HG02678 (cell line): ENCODE results near the gene KRTAP4-9.
"Not testable (repeated sequence)": the region's sequence is repeated elsewhere in the genome, so short reads cannot be mapped to it uniquely, and the experiment has no call there.

Experiments used
- ATAC-seq: cut with Tn5 transposase; IDR thresholded peaks from one replicate; pipeline ENCODE4 v1.9.1; 2021; ENCODE audit warnings: mild to moderate bottlenecking, moderate library complexity; ENCODE audit not compliant: unreplicated experiment

The KRTAP4-9 gene

GRCh38 chr17:41096055-41096454 is 9.1 kb upstream of the KRTAP4-9 start:
- no peak for ATAC-seq

GRCh38 chr17:41098042-41098441 is 7.1 kb upstream of the KRTAP4-9 start, which contains the start of gene KRTAP4-8:
TSS of gene KRTAP4-8 (minus strand) at chr17:41098142. CDS start at chr17:41098084, 58 bp downstream.
- no peak for ATAC-seq

GRCh38 chr17:41098481-41098880 is 6.7 kb upstream of the KRTAP4-9 start:
- no peak for ATAC-seq

DNA sequence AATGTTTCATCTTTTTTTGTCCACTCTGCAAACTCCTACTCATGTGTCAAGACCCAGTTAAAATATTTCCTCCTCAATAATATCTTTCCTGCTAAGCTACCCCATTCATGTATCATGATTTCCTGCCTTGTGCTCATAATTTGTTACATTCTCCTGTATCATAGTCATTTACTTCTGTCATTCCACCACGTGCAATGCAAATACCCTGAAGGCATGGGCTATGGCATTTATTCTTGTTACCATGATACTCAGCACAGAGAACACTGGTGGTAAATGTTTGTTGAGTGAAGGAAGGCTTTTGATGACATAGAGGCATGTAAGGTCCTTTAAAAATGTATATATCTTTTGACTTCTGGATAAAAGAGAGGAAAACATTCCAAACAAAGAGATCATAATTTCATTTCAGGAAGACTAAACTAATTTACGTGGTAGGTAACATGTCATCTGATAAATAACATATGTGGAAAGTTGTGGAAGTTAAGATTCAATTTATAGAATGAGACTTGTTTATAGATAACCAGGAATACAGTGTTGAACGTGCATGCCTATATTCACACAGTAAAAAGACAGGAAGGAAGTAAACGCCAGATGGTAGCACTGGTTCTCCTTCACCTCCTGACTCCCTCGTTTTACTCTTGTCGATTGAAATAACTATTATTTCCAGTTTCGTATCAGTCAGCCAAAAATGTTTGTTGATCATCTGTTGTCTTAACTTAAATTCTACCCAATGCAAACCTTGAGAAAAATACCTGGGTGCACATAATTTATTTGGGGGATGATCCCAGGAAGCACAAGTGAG is 5.3 kb upstream of the KRTAP4-9 start:
- ATAC-seq: not testable (repeated sequence)

GRCh38 chr17:41101586-41102259 is 3.5 kb upstream of the KRTAP4-9 start, which contains the start of gene KRTAP4-16:
TSS of gene KRTAP4-16 (minus strand) at chr17:41102209. CDS start at chr17:41102209, 0 bp downstream.
- no peak for ATAC-seq

DNA sequence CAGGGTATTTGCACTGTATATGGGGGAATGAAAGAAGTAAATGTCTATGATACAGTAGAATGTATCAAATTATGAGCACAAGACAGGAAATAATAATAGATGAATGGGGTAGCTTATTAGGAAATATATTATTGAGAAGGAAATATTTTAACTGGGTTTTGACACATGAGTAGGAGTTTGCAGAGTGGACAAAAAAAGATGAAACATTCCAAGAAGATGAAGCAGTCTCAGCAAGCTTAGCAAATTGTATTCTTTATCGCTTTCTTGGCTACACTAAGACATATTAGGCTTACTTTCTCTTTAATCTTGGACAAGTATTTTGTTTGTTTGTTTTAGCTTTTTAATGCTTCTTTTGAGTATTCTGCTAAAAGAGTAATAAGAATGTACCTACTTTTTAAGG is 1.3 kb upstream of the KRTAP4-9 start:
- ATAC-seq: no peak

GRCh38 chr17:41104386-41105038 is 677 bp upstream of the KRTAP4-9 start:
- ATAC-seq: not testable (repeated sequence)

- ATAC-seq: no peak
Measured at GRCh38 chr17:41107941-41108450, 2.8 kb downstream of the KRTAP4-9 start.

DNA sequence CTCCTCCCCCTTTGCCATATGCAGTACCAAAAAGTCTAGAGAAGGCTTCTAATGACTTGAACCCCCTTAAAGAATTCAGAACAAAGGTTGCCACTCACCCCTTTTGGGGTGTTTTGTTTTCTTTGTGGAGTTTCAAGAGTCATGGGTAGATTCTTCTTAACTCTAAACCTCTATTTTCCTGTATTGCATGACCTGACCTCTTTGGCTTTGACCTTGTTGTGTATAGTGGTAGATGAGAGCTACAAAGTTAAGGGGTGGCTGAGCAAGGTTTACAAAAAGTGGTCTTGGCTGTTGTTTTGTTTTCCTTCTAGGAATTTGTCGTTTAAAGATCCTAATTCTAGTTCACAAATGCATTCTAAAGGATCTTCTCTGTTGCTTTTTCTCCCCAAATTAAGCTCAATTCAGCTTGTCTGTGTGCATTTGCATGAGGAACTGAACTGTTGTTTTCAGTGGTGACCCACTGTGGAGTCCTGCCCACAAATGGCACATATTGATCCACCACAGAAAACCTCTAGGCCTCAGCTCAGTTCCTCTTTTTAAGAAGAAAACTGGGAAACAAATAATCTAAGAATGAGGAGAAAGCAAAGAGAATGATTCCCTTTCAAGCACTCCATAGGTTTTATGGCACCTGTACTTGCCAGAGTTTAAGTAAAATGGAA is 3.7 kb downstream of the KRTAP4-9 start:
- ATAC-seq: not testable (repeated sequence)

- ATAC-seq: no peak
Measured at GRCh38 chr17:41111151-41111885, 6.1 kb downstream of the KRTAP4-9 start.

DNA sequence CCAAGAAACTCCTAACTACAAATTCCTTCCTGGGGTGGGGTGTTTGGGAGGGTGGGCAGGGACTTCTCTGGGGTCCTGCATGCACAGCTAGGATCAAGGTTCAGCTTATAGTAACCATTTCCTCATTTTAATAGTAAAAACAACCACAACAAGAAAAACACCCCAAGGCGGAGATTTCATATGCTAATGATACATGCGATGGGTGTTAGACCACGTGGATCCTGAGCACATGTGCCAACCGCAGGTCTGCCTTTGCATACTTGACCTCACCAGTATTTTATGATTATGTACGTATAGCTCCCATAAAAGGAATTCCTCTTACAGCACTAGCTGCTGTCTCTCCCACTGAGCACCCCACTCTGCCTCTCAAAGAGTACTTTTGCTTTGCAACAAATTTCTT is 11.1 kb downstream of the KRTAP4-9 start:
- no peak for ATAC-seq

DNA sequence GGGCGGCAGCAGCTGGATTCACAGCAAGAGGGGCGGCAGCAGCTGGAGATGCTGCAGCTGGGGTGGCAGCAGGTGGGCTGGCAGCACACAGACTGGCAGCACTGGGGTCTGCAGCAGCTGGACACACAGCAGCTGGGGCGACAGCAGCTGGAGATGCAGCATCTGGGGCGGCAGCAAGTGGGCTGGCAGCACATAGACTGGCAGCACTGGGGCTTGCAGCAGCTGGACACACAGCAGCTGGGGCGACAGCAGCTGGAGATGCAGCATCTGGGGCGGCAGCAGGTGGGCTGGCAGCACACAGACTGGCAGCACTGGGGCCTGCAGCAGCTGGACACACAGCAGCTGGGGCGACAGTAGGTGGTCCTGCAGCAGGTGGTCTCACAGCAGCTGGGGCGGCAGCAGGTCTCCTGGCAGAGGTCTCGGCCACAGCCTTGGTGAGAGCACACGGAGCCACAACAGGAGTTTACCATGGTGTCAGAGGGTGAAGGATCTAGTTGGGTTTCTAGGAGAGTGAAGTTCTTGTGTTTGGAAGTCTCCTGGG is 12.7 kb downstream of the KRTAP4-9 start, which contains the start of gene KRTAP4-11:
Gene KRTAP4-11, minus strand, starts transcription at position 528 of the 541 bp plus-strand sequence. Its CDS starts 58 bp downstream, at position 470.
- not testable (repeated sequence) for ATAC-seq

- no peak for ATAC-seq
Measured at GRCh38 chr17:41118721-41119120, 13.5 kb downstream of the KRTAP4-9 start.

DNA sequence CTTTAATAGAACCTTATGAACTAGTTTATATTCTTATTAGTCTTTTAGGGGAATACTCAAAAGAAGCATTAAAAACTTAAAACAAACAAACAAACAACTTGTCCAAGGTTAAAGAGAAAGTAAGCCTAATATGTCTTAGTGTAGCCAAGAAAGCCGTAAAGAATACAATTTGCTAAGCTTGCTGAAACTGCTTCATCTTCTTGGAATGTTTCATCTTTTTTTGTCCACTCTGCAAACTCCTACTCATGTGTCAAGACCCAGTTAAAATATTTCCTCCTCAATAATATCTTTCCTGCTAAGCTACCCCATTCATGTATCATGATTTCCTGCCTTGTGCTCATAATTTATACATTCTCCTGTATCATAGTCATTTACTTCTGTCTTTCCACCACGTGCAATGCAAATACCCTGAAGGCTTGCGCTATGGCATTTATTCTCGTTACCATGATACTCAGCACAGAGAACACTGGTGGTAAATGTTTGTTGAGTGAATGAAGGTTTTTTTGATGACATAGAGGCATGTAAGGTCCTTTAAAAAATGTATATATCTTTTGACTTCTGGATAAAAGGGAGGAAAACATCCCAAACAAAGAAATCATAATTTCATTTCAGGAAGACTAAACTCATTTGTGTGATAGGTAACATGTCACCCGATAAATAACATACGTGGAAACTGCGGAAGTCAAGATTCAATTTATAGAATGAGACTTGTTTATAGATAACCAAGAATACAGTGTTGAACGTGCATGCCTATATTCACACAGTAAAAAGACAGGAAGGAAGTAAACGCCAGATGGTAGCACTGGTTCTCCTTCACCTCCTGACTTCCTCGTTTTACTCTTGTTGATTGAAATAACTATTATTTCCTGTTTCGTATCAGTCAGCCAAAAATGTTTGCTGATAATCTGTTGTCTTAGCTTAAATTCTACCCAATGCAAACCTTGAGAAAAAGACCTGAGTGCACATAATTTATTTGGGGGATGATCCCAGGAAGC is 14.8 kb downstream of the KRTAP4-9 start:
- ATAC-seq: not testable (repeated sequence)

GRCh38 chr17:41121742-41122141 is 16.6 kb downstream of the KRTAP4-9 start:
- ATAC-seq: no peak

DNA sequence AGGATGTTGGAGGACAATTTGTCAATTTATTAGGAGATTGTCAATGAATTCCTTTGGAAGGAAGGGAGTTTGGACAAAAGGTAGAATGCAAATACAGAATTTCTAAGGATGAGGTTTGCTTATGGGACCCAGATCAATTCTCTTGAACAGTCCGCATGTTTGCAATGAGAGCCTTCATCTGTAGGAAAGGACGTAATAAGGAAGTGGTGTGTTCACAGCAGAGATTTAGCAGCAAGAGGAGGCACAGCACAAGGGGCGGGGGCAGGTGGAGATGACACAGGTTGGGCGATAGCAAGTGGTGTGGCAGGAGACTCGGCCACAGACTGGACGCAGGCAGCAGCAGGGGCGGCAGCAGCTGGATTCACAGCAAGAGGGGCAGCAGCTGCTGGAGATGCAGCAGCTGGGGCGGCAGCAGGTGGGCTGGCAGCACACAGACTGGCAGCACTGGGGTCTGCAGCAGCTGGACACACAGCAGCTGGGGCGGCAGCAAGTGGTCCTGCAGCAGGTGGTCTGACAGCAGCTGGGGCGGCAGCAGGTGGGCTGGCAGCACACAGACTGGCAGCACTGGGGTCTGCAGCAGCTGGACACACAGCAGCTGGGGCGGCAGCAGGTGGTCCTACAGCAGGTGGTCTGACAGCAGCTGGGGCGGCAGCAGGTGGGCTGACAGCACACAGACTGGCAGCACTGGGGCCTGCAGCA is 18.3 kb downstream of the KRTAP4-9 start:
- ATAC-seq: not testable (repeated sequence)

DNA sequence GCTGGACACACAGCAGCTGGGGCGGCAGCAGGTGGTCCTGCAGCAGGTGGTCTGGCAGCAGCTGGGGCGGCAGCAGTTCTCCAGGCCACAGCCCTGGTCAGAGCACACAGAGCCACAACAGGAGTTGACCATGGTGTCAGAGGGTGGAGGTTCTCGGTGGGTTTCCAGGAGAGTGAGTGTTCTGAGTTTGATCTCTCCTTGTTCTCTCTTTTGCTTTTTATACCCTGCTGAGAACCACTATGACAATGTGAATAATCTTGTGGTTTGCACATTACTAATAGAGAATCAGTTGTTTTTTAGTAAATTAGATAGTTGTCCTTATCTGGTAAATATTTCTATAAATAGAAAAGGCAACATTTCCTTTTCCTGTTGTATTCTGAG is 18.8 kb downstream of the KRTAP4-9 start, which contains the start of gene KRTAP4-12:
Gene KRTAP4-12, minus strand, starts transcription at position 192 of the 381 bp plus-strand sequence. Its CDS starts 60 bp downstream, at position 132.
- not testable (repeated sequence) for ATAC-seq

- no peak for ATAC-seq
Measured at GRCh38 chr17:41125064-41125463, 19.9 kb downstream of the KRTAP4-9 start.
